Measurements from ENCODE around the gene ACOX3.

DNA sequence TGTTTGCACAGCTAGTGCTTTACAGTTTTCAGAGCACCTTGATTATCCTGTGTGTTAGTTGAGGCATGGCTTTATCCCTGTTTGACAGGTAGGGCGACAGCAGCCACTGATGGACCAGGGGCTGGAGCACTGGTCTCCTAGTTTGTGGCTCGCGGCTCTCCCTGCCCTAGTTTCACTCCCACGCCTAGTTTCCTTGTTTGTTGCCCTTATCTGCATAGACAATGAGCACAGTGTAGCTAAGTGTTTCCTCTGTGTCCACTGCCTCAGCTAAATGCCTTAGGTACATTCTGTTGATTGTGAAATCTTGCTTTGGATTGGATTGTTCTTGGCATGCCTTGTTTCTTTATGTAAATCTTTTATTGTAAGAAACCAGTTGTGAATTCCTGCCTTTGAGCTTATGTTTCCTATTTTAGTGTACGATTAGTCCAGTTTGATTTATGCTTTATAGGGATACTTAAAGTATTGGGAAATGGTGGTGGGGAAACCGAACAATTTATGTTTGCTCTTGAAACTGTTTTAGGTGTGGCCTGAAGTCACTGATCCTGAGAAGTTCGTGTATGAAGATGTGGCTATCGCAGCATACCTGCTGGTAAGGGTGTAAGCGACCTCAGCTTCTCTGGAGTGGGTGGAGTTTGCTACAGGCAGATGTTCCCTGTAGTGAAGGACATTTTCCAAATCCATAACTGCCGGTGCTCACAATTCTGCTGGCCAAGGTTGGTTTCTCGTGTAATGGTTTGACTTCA, 11.1 kb upstream of the ACOX3 start:
- TF ChIP-seq POLR2A (IDR thresholded peaks at IDR 0.05; ENCODE audit: low read length) (no peak), GATA1 (IDR thresholded peaks at IDR 0.05; ENCODE audit: low read depth, low read length) (no peak)

All from erythroblast (primary cell).